ENCODE results near the gene CACNB4.

CACNB4 gene

DNA sequence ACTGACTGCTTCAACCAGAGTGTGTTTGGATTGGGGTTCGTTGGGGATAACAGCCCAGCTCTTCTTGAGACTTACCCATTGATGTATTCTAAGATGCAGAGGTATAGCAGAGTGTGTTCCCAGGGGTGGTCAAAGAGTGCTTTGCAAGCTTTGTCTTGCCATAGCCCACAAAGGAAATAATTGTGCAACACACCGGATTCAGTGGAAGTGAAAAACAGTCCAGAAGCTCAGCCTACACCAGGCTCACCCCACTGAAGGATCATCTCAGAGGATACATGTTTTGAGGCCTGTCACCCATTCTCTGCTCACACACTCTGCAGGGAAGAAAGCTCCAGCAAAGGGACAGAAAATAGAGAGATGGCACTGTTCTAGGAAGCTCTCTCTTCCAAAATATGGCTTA is 9.6 kb downstream of the CACNB4 start:
- DNase-seq (ENCODE audit: extremely low read depth in 1 of 2, low read depth in 1 of 2) = no peak

DNA sequence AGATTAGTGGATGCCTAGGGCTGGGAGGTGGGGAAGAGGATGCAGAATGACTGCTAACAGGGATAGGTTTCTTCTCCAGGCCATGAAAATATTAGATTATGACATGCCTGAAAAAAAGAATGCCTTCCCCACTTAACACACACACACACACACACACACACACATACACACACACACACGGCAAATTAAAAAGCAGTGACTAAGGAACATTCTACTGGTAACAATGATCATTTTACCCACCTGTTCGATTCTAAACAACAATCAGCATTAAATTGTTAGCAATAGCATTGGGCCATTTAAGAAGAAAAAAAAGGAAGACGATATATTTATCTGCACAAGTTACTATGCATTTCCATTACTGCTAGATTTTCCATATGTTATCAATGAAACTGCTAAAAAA is 10.8 kb downstream of the CACNB4 start:
- DNase-seq (ENCODE audit: extremely low read depth in 1 of 2, low read depth in 1 of 2) = no peak

DNA sequence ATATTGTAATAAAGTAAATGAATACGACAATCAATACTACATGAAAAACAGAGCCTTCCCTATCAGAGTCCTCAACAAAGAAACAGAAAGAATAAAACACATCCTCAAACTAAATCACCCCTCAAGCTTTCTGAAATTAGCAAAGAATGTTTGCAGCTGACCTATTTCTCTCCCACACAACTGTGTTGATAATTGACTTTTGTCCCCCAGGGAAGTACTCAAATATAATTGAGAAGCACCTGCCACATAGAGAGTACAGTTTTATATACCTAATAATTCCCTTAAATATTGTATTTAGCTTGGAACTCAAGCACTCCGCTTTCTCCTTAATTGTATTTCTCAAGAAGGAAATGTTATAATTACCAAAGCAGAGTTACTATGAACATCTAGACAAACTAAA is 12.6 kb downstream of the CACNB4 start:
- DNase-seq (ENCODE audit: extremely low read depth in 1 of 2, low read depth in 1 of 2) = no peak

DNA sequence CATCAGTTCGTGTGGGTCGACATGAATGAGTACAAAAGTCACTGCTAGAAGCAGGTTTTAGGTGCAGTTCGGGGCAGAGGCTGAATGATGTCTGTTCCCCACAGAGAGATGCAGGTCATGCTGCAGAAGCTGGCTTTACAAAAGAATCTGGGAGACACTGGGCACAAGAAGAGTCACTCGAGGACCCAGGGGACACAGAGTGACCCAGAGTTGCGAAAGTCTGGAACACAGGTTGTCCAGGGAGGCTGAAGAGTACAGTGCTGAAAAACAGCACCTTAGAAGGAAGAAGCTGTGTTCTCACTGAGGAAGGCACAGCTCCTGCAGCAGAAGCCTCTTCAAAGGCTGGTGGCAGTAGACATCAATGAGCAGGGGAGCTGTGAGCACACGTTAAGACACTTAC is 14.8 kb downstream of the CACNB4 start:
- DNase-seq (ENCODE audit: extremely low read depth in 1 of 2, low read depth in 1 of 2) = no peak

DNA sequence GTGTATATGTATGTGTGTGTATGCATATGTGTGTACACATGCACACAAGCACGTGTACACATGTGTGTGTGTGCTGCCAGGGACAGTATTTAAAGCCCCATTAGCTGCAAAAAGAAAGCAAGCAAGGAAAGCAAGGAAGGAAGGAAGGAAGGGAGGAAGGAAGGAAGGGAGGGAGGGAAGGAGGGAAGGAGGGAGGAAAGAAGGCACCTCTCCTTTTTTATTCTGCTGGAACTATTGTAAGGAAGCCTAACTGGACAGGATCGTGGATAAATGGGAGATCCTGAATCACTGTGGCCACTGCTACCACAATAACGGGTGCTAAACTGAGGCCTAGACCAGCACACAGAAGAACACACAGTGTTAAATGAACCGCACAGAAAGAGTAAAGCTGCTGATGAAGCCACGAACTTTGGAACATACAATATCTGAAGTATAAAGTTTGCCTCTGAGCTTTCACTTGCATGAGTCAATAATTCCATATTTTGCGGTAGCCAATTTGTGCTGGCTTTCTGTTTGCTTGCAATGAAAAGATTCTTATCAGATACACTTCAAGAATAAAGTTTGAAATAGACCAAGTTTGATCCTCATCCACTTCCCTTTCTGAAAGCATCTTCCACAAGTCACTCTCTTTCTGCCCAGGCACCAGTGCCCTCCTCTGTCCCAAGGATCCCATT is 15.5 kb downstream of the CACNB4 start:
- DNase-seq (ENCODE audit: extremely low read depth in 1 of 2, low read depth in 1 of 2) = no peak

DNA sequence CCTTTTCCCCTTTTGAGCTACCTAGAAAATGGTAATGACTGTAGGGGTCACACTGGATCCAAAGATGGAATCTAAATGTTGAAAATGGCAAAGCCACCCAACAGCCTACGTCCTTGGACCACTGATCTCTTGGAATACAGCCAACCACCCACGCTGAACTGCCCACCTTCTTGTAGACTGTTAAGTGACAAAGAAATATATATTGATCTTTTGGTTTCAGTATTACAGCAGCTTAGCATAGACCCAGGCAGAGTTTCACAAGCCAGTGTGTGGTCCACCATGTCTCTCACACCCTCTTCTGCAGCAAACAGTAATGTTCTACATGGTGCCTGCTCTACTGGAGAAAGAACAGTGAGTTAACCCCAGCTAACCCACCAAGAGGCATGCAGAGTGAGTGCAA is 20.2 kb downstream of the CACNB4 start:
- DNase-seq (ENCODE audit: extremely low read depth in 1 of 2, low read depth in 1 of 2) = no peak

DNA sequence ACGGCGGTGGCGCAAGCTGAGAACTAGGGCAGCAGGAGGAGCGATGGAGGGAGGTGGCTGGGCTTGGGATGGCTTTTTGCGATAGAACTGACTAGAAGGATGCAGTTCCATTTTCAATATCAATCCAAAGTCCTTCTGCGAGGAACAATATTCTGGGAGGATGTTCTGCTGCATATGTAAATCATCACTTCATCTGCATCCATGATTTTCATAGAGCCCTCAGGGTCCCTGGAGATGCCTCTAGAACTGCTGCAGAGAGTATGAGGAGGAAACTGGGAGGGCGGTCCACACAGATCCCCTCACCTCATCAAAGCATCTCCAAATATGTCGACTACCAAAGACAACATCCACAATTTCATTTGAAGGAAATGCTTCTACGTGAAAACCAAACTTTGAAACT is 20.8 kb downstream of the CACNB4 start:
- no peak for DNase-seq (ENCODE audit: extremely low read depth in 1 of 2, low read depth in 1 of 2)

DNA sequence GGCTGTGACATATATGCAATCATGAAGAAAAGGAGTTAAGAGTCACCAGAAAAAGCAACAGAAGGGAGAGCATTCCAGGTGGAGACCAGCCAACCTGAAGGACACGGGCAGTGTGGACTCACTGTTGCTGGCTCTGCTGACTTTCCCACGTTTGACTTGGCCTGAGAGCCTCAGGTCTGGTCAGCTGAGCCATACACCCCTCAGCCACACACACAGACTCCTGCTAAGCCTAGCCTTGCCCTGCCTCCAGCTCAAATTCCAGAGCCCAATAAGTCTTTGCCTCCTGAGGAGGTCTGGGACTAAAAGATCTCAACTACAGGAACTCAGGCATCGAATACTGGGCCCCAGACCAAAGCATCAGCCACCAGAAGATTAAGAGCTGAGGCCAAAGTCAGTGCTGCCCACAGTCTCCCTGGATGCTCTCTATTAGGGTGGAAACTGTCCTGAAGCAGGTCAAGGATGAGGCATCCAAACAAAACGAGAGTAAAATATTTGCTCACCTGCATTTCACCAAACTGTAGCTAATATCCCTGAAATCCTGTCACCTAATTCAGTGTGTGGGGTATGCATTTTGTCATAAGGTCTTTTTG is 23.3 kb downstream of the CACNB4 start:
- no peak for DNase-seq (ENCODE audit: extremely low read depth in 1 of 2, low read depth in 1 of 2)

DNA sequence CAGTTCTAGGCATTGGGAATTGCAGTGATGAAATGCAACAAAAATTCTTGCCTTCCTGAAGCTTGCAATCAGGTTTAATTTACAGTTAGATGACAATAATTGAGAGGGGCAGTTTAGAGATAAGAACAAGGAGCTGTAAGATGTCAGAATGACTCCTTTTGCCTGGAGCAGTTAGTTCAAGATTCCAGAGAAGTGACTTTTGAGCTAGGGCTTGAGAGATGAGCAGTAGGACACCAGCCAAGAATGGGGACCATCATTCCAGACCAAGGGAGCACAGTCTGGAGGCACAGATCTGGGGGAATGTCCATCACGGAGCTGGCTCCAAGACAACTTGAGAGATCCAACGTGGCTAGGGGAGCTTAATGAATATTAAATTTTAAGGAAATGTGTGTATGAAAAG is 26.8 kb downstream of the CACNB4 start:
- no peak for DNase-seq (ENCODE audit: extremely low read depth in 1 of 2, low read depth in 1 of 2)

DNA sequence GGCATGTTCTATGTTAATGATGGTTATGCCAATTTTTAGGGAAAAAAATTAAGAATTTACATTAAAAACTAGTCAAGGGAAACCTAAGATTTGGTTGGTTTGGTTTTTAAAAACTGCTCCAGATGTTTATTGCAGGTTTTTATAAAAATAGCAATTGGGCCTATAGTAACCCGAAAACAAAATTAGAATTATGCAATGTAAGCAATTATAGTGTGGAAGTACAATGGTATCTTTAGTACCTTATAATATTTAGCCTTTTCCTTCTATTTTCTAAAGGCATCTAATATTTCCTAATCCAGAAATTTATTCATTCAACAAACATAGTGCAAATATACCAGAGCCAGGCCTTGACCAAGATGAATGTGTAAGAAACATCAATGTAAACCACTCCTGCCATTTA is 27.3 kb downstream of the CACNB4 start:
- DNase-seq (ENCODE audit: extremely low read depth in 1 of 2, low read depth in 1 of 2) = no peak

DNA sequence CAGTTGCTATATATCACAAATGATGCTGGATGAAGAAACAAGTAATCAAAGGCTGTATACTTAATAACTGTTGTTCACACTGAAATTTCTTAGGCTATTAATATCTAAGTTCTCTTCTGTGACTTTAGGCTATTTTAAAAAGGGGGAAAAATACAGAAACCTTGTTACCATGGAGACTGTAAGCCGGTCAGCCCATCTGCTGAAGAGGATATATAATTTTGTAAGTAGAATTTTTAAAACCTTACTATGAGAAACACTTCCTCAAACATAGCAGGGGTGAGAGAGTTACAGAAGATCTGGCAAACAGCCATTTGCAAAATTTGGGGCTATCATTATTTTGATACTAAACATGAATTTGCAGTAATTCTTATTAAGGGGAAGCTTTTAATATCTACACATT is 27.8 kb downstream of the CACNB4 start:
- no peak for DNase-seq (ENCODE audit: extremely low read depth in 1 of 2, low read depth in 1 of 2)

DNA sequence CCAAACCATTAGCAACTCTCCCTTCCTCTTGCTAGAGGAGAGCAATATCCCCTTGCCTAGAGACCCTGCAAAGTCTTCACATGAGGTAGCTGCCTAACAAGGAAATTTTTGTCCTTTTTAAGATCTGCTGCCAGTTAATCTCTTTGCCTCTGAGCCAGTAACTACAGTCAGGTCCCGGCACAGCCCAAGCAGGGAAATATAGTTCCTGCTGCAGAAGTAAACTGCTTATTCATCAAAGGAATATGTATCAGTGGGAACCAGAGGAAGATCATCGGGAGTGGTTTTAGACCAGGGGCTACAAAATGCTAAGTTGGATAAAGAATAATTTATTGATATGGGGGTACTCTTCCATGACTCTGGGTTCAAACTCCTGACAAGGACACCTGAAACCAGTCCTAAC is 30.6 kb downstream of the CACNB4 start:
- no peak for DNase-seq (ENCODE audit: extremely low read depth in 1 of 2, low read depth in 1 of 2)

DNA sequence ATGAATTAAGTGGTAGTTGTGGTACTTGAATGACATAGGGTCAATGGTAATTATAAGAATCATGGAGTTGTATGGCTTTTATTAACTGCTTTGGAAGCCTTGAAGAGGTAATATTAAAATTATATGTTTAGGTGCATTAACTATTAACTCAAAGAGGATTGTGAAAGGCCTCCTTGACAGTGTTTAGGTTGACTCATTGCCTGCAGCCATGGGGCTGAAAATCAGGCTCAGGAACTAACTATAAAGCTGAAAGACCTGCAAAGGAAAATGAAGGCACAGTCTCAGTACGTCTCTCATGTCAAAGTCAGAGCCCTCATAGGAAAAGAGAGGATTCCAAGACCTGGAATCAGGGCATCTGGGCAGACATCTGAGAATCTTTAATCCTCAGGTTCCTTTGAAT is 31.0 kb downstream of the CACNB4 start:
- DNase-seq (ENCODE audit: extremely low read depth in 1 of 2, low read depth in 1 of 2) = no peak

DNA sequence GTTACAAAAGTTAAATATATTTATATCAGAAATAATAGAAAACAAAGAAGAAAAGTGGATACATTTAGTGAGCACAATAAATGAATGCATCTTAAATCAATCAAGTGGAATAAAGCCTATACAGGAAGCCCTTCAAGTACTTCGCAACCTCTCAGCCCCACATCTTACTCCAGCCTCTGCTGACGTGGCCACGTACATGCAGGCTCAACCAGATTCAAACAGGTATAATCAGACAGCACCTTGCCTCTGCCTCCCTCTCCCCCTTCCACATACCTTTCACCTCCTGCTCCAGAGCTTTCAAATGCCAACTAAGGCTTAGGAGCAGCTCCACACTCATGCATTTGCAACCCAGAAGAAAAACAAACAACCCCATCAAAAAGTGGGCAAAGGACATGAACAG is 32.9 kb downstream of the CACNB4 start:
- no peak for DNase-seq (ENCODE audit: extremely low read depth in 1 of 2, low read depth in 1 of 2)

DNA sequence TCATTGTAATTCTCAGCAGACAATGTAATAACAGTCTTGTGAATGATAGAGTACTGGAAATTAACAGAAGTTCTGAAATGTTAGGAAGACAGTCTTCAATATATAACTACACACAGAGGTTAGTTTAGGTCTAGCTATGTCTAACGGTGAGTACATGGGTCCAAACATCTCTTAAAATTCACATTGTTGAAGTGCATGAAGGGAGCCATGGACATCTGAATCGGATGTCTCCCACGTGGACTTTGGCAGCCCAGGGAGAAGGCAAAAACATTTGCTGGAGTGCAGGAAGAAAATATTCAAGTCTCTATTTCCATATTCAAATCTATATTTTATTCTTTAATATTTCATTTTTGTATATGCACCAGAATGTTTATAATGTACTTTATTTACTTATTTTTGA is 34.8 kb downstream of the CACNB4 start:
- no peak for DNase-seq (ENCODE audit: extremely low read depth in 1 of 2, low read depth in 1 of 2)

DNA sequence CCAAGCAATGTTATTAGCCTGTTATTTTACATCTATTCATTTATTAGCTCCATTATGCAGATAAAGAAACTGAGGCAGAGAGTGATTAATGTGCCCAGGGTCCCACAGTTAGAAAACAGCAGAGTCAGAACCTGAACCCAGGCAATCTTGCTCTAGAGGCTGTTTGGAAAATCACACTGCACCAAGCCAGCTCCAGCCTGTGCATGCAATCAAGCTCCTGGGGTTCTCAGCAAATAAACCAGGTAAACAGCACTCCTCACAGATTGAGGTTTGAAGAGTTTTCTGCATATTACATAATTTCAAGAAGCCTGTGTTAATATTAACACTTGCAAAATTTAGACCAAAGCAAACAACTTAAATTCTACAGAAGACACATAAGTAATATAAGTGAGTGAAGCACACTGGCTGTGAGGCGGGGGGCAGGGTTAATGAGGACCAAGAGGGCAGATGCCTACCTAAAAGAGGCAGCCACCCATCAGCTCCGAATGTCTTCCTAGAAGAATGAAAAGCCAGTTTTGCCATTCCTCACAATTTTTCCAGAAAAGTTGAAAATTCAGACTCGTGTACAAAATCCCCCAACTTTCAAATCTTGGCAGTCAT is 35.4 kb downstream of the CACNB4 start:
- DNase-seq (ENCODE audit: extremely low read depth in 1 of 2, low read depth in 1 of 2) = no peak

DNA sequence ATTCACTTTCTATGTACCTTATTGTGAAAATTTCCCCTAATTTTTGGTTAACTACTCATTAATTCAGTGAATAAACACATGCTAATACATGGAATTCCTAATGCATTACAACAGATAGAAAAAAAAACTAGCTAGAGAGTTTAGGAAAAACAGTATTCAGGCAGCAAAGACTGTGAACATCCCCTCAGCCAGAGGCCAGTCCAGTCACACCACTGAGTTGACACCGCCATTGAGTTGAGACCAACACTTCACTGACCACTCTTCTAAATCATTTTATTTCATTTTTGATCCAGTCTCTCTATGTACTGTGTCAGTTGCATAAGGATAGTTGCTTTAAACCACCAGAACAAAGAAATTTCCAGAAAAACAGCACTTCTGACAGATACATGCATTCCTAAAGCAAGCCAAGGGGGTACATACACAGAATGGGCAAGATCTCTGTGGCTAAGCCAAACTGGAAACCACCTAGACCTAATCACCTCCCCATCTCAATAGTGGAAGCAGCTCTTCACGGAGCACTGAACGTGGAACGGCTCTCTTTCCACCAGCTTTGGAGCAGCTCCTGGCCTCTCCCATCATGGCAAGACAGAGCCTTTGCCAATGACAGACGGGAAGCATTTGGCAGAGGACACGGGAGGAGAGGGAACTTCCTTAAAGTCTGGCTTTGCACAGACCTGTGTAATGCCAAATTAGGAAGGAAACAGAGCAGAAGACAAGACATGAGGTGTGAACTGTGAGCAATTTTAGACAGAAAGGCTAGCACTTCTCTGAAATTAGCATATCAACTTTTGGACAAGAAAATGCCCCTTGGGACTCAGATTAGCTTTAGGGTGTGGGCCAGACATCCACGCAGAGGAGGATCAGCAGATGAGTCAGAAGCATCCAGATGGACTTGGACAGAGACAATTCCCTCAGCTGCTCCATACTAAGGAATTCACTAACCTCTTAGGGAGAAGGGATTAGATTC is 36.4 kb downstream of the CACNB4 start:
- DNase-seq (ENCODE audit: extremely low read depth in 1 of 2, low read depth in 1 of 2) = no peak

DNA sequence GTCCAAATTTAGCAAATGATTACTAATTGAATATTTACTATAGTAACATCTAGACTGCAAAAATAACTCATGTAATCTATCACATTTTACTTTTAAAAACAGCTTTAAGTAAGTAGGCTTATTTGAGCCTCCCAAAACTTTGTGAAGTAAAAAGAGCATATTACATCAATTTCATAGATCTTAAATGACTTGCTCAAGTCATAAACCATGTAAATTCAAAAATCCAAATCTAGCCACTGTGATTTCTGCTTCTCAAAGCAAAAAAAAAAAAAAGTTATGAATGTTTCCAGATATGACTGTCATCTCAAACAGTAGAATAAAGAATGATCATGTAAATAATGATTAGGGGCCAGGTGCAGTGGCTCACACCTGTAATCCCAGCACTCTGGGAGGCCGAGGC is 37.5 kb downstream of the CACNB4 start:
- no peak for DNase-seq (ENCODE audit: extremely low read depth in 1 of 2, low read depth in 1 of 2)

DNA sequence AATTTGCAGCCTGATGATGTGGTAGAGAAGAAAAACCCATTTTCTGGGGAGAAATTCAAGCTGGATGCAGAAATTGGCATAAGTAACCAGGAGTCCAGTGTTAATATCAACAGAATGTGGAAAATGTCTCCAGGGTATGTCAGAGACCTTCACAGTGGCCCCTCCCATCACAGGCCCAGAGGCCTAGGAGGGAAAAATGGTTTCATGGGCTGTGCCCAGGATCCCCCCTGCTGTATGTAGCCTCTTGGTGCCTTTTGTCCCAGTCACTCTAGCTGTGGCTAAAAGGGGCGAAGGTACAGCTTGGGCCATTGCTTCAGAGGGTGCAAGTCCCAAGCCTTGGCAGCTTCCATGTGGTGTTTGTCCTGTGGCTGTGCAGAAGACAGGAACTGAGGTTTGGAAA is 40.2 kb downstream of the CACNB4 start:
- DNase-seq (ENCODE audit: extremely low read depth in 1 of 2, low read depth in 1 of 2) = no peak

DNA sequence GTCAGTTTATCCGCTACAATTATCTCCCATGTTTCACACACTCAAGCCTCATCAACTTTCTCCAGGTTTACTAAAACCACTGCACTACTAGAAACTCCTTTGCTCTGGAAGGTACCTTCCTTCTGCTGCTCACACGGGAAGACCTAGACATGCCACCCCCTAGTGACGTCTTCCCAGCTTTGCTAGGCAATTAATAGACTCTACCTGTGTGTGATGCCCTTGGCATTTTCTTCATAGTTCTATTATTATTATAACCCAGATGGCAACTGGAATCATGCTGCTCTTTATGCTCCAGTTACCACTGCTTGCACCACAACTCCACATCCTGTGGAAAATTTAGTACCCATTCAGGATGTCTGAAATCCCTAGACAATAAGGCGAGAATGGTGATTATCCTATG is 42.4 kb downstream of the CACNB4 start:
- DNase-seq (ENCODE audit: extremely low read depth in 1 of 2, low read depth in 1 of 2) = no peak

DNA sequence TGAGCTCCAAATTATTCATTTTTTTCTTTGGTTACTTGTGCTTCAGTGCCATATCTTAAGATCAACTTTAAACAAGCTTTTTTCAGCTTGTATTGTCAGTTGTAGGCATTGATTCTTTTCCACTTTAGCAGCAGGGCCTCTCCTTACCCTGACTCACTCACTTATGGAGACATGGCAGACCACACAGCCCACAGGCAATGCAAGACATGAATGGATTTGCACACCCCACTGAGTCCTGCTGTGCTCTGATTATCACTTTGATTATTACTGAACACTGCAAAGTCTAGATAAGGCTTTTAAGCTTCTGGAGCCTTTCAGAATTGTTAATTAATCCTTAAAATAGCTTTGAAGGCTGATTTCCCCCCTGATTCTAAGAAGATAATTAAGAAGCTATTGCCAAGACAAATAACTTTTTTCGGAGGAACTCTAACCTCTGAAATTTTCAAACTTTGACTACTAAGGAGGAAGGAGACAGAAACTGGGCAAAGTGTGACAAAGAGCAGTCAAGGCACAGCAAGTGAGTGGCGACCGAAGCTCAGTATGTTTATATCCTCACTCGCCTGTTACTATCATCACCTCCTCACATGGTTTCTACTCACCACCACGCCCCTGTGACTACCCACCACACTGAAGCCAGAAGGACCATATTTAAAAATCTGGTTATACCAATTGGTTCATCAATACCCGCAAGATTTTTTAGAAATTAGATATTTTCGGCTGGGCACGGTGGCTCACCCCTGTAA is 43.3 kb downstream of the CACNB4 start:
- no peak for DNase-seq (ENCODE audit: extremely low read depth in 1 of 2, low read depth in 1 of 2)

Measured in activated CD8-positive, alpha-beta memory T cell treated with anti-CD3 and anti-CD28 coated beads for 1 hour (primary cell).